ENCODE results near the gene INSYN2A.

- TF ChIP-seq OSR1 (CRISPR knock-in tag; IDR thresholded peaks at IDR 0.05) (no peak), POU6F1 (CRISPR knock-in tag; IDR thresholded peaks at IDR 0.05; ENCODE audit: borderline replicate concordance, low read depth) (no peak), ZFP30 (CRISPR knock-in tag; IDR thresholded peaks at IDR 0.05) (no peak), SNAI2 (CRISPR knock-in tag; IDR thresholded peaks at IDR 0.05) (no peak), CSDC2 (CRISPR knock-in tag; IDR thresholded peaks at IDR 0.05) (no peak), TCF4 (CRISPR knock-in tag; IDR thresholded peaks at IDR 0.05; ENCODE audit: borderline replicate concordance) (no peak), ZNF8 (CRISPR knock-in tag; IDR thresholded peaks at IDR 0.05) (no peak)
Measured at GRCh38 chr10:127176649-127177048, 19.7 kb downstream of the INSYN2A start.
